Activated naive CD4-positive, alpha-beta T cell treated with anti-CD3 and anti-CD28 coated beads, Interleukin-2, amount 50 U/mL, for 16 hours (primary cell): ENCODE data around the gene MRPS35.

Experiments used
- DNase-seq: peaks from one replicate; pipeline ENCODE4 v3.0.0-alpha.2; 2020

Gene MRPS35

GRCh38 chr12:27777141-27777540 lies 66.5 kb downstream of the MRPS35 start:
- DNase-seq = no peak

GRCh38 chr12:27778206-27778605 lies 67.6 kb downstream of the MRPS35 start:
- DNase-seq = no peak

- DNase-seq = peak; percentile 14
These were observed 68.8 kb downstream of the MRPS35 start for GRCh38 chr12:27779416-27779919.

- peak; percentile 67 for DNase-seq
These were observed 69.4 kb downstream of the MRPS35 start, which contains the start of the genes KLHL42 and MANSC4 for GRCh38 chr12:27779920-27780611. Gene KLHL42, plus strand, starts transcription at chr12:27780233. Its CDS starts 98 bp downstream, at chr12:27780331. Gene MANSC4, minus strand, starts transcription at chr12:27780236. Its CDS starts 8,960 bp downstream, at chr12:27771276.

- DNase-seq = peak; percentile 44
These were observed 70.2 kb downstream of the MRPS35 start for GRCh38 chr12:27780612-27781408.

- DNase-seq = no peak
These were observed 71.0 kb downstream of the MRPS35 start for GRCh38 chr12:27781680-27782079.

- DNase-seq = no peak
These were observed 71.8 kb downstream of the MRPS35 start for GRCh38 chr12:27782481-27782880.

GRCh38 chr12:27785882-27786570 lies 75.4 kb downstream of the MRPS35 start:
- DNase-seq = no peak

- DNase-seq = no peak
These were observed 76.9 kb downstream of the MRPS35 start for GRCh38 chr12:27787559-27787958.

GRCh38 chr12:27790179-27790578 lies 79.5 kb downstream of the MRPS35 start:
- no peak for DNase-seq

GRCh38 chr12:27794818-27795584 lies 84.4 kb downstream of the MRPS35 start:
- no peak for DNase-seq

- DNase-seq = no peak
These were observed 85.5 kb downstream of the MRPS35 start for GRCh38 chr12:27796128-27796527.

GRCh38 chr12:27797301-27798025 lies 86.8 kb downstream of the MRPS35 start:
- DNase-seq = no peak

- no peak for DNase-seq
These were observed 90.2 kb downstream of the MRPS35 start for GRCh38 chr12:27800819-27801218.

- no peak for DNase-seq
These were observed 91.0 kb downstream of the MRPS35 start for GRCh38 chr12:27801630-27802029.

- no peak for DNase-seq
These were observed 91.9 kb downstream of the MRPS35 start for GRCh38 chr12:27802511-27802910.

- no peak for DNase-seq
These were observed 92.3 kb downstream of the MRPS35 start for GRCh38 chr12:27802936-27803335.

GRCh38 chr12:27805238-27805637 lies 94.6 kb downstream of the MRPS35 start:
- DNase-seq = no peak
